Heart left ventricle (tissue), 13 donors: Measurements from ENCODE around the gene OR2S2.

Experiments
- POLR2A ChIP-seq, 2 donors: fragments of 450-650 bp; IDR thresholded peaks; one replicate each; pipeline ENCODE4 v1.6.1; 2017; ENCODE audit warnings: antibody characterized with exemption in 2 of 2, mild to moderate bottlenecking in 2 of 2, moderate library complexity in 2 of 2
- TF ChIP-seq, protein P1 (sequence below), 12 donors: fragments of 200-600 bp; sonication (generic) in 4 of 12; IDR thresholded peaks; one replicate each; pipeline versions ENCODE4 v1.5.0 to v1.8.0; 2018 to 2022; ENCODE audit warnings: antibody characterized with exemption in 12 of 12, mild to moderate bottlenecking in 5 of 12
- donor health status: ischemic (EF 13 %, LVEDD 7.1; RV severe dilation, severe dysfunction).
- donor health status: DM: no; HTN: yes; CAD: no.
- donor health status: DM: no; HTN: no; CAD: no.
- donor health status: ischemic (EF 25% LVEDD 6.9; RV normal size, moderate dysfunction).
- donor health status: ischemic (EF 25% LVEDD 5.7; RV mildly dilated, moderate dysfunction).
- donor health status: ischemic (EF 35%, LVEDD 5.7; RV mildly dilated, moderate dysfunction).
- donor health status: nonischemic (EF 11% LVEDD 7.7; RV severe dilation, severe dysfunction).
- donor health status: DM: yes; HTN: yes; CAD: no.
- donor health status: PGD.
- donor health status: ischemic (EF 29% LVEDD 5.4; RV normal size, mild dysfunction).
- donor health status: nonischemic (EF 23%, LVEDD 6.1; RV moderate dilation, normal function).

DNA sequence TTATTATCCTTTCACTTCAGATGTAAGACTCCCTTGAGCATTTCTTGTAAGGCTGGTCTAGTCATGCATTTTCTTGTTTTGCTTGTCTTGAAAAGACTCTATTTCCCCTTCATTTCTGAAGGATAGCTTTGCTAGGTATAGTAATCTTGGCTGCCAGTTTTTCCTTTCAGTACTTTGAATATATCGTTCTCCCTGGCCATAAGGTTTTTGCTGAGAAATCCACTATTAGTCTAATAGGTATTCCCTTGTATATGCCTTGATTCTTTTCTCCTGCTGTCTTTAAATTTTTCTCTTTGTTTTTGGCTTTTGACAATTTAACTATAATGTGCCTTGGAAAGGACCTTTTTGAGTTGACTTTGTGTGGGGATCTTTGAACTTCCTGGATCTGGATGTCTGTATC, 16.8 kb upstream of the OR2S2 start:
- TF ChIP-seq POLR2A (IDR thresholded peaks at IDR 0.05) = no peak
- TF ChIP-seq, protein P1, sequence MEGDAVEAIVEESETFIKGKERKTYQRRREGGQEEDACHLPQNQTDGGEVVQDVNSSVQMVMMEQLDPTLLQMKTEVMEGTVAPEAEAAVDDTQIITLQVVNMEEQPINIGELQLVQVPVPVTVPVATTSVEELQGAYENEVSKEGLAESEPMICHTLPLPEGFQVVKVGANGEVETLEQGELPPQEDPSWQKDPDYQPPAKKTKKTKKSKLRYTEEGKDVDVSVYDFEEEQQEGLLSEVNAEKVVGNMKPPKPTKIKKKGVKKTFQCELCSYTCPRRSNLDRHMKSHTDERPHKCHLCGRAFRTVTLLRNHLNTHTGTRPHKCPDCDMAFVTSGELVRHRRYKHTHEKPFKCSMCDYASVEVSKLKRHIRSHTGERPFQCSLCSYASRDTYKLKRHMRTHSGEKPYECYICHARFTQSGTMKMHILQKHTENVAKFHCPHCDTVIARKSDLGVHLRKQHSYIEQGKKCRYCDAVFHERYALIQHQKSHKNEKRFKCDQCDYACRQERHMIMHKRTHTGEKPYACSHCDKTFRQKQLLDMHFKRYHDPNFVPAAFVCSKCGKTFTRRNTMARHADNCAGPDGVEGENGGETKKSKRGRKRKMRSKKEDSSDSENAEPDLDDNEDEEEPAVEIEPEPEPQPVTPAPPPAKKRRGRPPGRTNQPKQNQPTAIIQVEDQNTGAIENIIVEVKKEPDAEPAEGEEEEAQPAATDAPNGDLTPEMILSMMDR (IDR thresholded peaks at IDR 0.05) = no peak
